Raji (cell line): ENCODE measurements around the gene STAT1.

Experiments
- POLR2A ChIP-seq: IDR thresholded peaks from 2 replicates; pipeline ENCODE4 v1.6.1; 2011; ENCODE audit warnings: low read depth, low read length, control low read depth; ENCODE audit not compliant: insufficient read depth

STAT1 gene

GRCh38 chr2:190970160-190970559, 43.8 kb downstream of the STAT1 start:
- no peak for TF ChIP-seq POLR2A

- TF ChIP-seq POLR2A, result no peak
These were observed 45.4 kb downstream of the STAT1 start for GRCh38 chr2:190968522-190968921.

GRCh38 chr2:190965580-190966222, 48.3 kb downstream of the STAT1 start:
- TF ChIP-seq POLR2A, result no peak

DNA sequence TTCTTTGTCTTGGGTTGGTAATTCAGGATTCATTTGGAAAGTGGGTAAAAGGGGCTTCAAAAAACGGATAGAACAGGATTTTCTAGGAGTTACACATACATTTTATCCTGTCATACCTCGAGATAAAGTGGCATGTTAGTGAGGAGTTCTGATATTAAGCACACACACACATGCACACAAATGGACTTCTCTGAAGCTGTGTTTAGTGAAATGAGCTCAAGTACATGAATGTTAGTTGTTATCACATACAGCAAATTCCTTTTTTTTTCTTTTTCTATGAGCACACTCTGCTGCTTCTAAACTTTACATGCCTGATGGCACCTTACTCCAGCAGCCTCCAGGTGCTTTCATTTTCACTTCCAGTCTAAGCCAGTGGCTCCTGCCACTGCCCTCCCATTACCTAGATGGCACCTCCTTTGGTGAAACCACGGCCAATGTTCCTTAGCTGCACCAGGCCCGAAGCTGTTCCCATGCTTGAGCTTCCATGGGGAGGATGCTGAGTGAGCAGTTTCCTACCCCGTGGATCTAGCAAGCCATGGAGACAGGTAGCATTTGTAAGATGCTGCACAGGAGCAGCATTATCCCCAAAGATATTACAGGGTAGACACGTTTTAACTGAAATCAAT, 49.7 kb downstream of the STAT1 start:
- TF ChIP-seq POLR2A, result no peak

DNA sequence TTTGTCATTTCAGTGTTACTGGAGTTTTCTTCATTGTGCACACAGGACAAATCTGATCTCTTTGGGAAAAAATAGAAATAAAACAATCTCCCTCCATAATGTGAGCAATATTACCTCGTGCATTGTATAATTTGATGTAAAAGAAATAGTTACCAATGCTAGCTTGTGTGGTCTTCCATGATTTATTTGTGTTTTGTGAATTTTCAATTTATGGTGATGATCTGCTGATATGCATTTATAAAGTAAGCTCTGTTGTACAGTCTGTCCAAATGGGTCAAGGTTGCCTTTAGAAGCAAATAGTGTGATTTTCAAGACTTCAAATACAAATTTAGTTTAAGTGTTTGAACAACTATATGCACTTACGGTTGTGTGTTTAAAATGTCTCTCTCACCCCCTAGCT, 50.9 kb downstream of the STAT1 start:
- TF ChIP-seq POLR2A, result no peak

DNA sequence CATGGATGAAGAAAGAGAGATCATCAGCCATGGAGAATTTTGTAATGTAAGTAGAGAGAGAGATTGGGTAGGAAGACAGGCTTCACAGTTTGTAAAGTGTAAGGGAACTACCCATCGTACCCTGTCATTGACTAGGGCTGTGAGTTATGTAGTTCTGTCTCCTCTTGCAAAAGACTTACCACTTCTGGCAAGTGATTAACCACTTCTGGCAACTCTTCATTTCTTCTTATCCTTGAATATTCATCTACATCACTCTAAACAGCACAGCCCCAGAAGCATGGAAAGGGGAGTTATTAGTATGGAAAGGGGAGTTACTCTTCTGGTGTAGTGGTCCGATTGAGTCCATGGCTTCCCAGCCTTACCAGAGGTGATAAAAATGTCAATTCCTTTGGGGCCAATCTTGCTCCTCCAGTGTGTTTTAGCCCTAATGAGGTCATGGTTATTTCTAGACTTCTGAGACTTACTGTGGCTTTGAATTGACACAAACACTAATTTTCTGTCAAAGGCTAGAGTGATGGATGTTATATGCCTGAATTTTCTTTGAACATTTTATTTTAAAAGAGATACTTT, 52.0 kb downstream of the STAT1 start:
- TF ChIP-seq POLR2A, result no peak

- TF ChIP-seq POLR2A, result no peak
These were observed 53.8 kb downstream of the STAT1 start for GRCh38 chr2:190959911-190960788.

- TF ChIP-seq POLR2A, result no peak
These were observed 60.7 kb downstream of the STAT1 start for GRCh38 chr2:190953257-190953656.

- no peak for TF ChIP-seq POLR2A
These were observed 63.4 kb downstream of the STAT1 start for GRCh38 chr2:190950566-190950991.

DNA sequence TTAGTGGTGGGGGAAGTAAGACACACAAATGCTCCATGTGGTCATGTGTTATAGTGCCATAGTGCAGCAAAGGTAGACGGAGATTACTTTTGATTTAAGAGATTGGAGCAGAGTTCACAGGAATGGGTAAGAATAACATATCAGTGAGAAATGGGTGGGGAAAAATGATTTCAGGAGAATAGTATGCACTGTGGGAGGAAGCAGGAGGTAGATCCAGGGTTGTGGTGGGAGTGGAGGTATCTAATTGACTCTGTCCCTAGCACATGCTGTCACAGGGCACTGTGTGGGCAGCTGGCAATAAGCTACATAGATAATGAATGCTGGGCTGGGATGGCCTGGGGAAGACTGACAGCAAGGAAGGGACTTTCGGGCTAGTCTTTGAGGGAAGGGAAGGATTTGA, 65.3 kb downstream of the STAT1 start:
- TF ChIP-seq POLR2A, result no peak

DNA sequence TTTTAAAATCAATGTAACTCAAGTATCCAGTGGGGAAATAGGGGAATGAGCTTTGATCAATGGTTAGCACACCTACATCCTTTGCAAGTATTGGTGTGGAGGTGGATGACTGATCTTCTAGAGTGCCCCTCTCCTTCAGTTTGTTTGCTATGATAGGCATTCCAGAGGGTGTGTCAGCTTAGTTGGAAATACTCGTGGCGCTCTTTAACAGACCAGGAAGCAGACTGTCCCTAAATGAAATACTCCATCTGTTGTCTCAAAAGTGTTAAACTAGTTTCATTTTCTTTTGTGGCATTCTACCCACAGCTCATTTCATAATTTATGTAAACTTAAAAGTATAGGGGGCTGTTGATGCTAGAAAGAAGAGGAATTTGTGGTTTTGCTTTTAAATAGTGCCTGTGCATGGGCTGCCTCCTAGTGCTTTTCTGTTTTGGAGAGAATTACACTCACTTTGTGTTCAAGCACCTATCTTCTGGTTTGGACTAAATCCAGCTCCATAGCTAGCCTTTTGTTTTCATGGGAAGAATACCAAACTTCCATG, 66.2 kb downstream of the STAT1 start:
- TF ChIP-seq POLR2A, result no peak

DNA sequence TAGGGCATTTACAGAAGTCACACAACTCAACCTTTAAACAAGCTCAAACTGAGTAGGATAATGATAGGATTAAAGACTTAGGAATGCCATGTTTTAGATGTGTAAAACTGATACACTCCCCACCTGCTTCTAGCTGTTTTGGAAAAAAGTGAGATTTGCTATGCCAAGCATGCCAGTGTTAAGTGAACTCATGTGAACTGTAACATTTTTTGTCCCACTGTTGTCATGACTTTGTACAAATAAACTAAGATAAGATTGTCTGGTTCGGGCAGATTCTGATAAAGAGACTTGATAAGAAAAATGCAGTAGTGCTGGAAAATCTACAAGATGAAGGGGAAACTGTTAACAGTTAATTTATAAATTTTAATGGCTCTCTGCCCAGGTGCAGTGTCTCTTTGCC, 66.8 kb downstream of the STAT1 start:
- no peak for TF ChIP-seq POLR2A

DNA sequence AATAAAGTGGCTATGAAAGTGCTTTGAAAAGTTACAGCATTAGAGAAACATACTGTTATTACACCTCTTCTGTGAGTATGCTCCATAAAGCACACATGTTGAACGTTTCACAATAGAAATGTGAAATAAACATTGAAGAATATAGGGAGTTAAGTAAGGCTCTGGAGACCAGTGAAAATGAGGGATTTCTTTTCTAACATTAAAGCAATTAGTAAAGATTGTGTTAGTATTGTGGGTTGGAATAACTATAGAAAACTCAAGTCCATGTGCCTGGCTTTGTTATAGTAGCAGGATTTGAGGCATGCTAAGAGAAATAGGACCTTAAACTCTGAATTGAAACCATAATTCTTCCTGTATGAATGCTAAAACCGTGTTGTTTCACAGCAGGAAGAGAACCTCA, 70.3 kb downstream of the STAT1 start:
- TF ChIP-seq POLR2A, result no peak

DNA sequence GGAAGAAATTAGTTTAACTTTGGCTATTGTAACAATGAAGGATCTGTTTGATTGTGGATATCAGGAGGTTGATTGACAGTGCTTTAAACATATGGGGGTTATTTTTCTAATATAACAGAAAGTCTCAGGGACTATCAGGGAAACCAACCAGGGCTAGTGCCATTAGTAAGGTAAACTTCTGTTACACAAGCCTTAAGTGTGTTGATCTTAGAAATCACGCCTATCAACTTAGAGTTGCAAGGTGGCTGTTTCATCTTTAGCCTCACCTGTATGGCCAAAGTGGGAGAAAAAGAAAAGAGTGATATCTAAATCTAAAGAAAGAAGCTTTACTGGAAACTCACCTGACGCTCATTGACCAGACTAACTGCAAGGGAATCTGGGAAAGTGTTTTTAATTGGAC, 71.3 kb downstream of the STAT1 start:
- no peak for TF ChIP-seq POLR2A

DNA sequence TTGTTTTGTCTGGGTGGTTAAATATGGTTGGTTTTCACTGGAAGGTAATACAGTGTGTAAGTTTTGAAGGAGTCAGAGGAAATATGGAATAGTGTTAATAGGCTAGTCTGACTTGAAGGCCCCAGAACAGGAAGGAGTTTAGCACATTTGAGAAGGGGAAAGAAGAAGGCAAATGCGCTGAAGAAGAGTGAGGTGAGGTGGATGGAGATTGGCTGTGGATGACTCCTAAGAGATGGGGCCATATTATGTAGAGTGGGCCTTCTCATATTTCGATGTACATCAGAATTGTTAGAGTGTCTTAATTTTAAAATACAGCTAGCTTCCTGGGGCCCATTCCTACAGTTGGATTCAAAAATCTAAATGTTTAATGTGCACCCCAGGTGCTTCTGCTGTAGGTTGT, 72.4 kb downstream of the STAT1 start:
- no peak for TF ChIP-seq POLR2A
